ENCODE data around the gene FCER1A.

DNA sequence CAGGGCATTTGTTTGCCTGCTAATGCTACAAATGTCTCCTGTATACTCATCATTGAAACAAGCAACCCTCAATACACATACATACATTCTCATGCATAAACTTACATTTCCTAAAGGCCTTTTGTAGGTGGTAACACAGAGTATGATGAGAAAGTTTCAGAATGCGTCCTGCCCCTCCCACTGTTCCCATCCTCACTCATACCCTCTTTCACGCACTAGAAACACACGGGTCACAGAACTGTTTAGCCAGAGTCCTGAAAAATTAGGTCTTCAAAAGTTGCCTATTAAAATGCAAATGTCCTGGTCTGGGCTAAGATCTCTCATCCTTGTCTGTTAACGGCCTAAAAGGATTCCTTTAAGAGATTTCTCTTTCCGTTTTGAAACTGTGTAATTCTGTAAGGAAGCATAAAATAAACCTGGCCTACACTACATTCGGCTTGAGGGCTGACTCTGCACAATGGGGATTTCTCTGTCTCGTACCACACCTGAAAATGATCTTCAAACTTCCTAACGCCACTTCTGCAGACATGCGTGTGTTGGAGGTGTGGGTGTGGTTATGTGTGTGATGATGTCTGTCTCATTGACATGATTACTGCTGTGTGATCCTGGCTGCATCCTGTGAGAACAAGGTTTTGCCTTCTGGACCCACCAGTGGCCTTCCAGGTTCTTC lies 5.3 kb upstream of the FCER1A start:
- TF ChIP-seq, protein P1, sequence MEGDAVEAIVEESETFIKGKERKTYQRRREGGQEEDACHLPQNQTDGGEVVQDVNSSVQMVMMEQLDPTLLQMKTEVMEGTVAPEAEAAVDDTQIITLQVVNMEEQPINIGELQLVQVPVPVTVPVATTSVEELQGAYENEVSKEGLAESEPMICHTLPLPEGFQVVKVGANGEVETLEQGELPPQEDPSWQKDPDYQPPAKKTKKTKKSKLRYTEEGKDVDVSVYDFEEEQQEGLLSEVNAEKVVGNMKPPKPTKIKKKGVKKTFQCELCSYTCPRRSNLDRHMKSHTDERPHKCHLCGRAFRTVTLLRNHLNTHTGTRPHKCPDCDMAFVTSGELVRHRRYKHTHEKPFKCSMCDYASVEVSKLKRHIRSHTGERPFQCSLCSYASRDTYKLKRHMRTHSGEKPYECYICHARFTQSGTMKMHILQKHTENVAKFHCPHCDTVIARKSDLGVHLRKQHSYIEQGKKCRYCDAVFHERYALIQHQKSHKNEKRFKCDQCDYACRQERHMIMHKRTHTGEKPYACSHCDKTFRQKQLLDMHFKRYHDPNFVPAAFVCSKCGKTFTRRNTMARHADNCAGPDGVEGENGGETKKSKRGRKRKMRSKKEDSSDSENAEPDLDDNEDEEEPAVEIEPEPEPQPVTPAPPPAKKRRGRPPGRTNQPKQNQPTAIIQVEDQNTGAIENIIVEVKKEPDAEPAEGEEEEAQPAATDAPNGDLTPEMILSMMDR (conservative IDR thresholded peaks at IDR 0.05) = no peak
- TF ChIP-seq EZH2 (IDR thresholded peaks at IDR 0.05; ENCODE audit: low read depth) = no peak
